Activated gamma-delta T cell treated with Interleukin-2 at 50 U/mL for 16 hours (primary cell): ENCODE results near the gene ADAMTS15.

ENCODE experiments used
- DNase-seq: peaks from one replicate; pipeline ENCODE4 v3.0.0-alpha.2; 2020

The ADAMTS15 gene

DNA sequence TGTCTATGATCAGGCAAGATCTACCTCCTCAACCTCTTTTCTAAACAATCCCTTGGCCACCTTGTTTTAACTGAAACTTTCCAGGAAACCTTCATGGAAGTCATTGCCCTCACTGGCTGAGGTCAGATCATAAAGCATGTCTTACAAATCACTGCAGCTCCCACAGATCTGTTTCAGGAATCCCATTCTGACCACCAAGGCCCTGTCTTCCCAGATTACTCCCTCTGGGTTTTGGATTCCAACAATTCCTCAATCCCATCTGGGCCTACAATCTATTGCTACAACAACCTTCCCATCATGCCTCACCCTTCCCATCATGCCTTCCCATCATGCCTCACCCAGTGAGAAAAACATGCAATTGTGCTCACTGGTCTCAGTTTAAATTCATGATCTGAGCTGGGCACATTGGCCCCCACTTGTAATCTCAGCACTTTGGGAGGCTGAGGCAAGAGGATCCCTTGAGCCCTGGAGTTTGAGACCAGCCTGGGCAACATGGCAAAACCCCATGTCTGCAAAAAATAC is 15.9 kb downstream of the ADAMTS15 start:
- no peak for DNase-seq

GRCh38 chr11:130465263-130465662 is 16.8 kb downstream of the ADAMTS15 start:
- no peak for DNase-seq

GRCh38 chr11:130467116-130467900 is 18.9 kb downstream of the ADAMTS15 start:
- DNase-seq, result no peak

DNA sequence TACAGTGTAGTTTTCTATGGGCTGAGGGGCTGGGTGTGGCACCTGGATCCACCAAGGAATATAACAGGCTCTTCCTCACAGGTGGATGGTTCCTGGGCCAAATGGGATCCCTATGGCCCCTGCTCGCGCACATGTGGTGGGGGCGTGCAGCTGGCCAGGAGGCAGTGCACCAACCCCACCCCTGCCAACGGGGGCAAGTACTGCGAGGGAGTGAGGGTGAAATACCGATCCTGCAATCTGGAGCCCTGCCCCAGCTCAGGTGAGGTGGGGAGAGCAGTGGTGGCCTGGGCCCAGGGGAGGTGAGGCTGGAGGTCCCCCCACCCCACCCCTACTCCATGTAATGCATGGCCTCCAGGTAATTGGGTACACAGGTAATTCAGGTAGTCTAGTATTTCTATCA is 20.7 kb downstream of the ADAMTS15 start:
- no peak for DNase-seq

GRCh38 chr11:130470832-130471706 is 22.6 kb downstream of the ADAMTS15 start:
- DNase-seq, result no peak

DNA sequence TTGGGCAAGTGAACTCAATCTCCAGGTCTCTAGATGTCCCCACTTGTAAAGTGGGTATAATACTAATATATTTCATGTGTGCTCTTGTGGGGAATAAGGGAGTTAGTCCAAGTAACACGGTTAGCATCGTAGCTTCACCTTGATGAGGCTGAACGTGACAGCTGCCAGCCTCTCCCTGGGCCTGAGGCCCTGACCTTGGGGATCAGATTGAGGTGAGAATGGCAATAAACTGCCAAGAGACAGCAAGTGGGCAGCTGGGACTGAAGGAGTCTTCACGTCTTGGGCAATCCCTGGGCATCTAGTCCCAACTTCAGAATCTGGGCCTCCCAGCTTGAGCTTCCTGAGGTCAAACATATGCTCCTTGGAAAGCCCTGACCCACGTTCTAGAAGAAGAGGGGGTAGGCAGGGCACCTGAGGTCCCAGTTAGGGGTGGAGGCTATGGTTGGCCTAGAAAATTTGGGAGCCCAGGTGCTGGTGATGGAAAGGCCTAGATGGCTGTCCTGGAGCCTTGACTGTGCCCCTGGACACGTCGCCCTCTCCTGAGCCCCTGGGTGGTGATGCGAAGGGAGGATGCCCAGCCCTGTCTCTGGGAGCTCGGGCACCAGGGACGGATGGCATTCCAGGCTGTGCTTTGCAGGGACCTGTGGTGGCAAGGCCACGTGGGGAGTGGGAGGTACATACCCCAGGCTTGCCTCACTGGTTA is 23.4 kb downstream of the ADAMTS15 start:
- DNase-seq, result no peak

DNA sequence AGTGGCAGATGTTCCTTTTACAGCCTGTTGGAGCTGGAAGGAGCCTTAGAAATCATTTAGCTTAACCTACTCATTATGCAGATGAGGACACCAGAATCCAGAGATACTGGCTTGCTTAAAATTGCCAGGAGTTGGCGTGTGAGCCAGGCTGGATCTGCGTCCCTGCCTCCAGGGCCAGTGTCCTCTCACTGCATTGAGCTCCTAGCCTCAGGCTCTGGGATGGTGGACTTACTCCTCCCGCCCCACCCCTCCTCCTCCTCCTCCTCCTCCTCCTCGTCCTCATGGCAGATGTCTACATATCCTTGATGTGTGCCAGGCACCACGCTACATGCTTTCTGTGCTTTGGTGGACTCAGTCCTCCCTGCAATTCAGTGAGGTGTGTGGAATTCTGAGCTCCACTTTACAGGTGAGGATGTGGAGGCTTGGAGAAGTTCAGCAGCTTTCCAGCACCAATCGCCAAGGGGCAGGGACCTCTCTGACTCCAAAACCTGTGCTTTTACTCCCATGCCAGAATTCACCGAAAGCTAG is 24.1 kb downstream of the ADAMTS15 start:
- no peak for DNase-seq

GRCh38 chr11:130473056-130473794 is 24.8 kb downstream of the ADAMTS15 start:
- DNase-seq, result no peak

GRCh38 chr11:130473795-130474377 is 25.4 kb downstream of the ADAMTS15 start:
- no peak for DNase-seq

DNA sequence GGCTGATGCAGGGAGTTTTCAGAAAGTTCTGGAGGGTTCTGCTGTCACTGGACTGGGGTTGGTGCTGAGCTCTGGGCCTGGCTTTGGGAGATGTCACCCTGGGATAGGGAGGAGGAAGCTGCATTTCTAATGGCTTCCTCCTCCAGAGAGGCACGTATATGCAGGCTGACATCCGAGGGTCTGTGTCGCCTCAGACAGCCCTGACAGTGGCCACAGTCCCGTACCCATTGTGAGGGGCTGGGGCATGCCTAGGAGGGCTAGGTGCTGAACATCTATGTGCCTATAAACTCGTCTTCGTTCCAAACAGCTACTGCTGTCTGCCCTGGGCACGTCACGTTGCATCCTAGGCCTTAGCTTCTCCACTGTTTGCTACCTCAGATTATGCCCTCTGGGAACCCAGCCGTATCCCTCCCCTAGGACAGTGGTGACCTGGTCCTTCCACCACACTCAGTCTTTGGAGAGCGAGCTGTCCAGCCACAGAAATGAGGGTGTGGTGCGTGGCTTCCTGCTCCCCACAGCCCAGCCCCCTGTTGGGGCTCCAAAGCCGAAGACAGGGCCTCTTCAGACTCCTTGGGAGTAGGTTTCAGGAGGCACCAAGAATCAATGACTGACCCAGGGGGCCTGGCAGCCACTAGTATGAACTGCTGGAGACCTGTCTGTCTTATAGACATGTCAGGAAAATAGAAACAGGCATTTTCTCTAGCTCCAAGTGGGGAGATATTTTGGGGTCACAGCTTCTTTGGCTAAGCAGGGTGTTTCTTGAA is 26.4 kb downstream of the ADAMTS15 start:
- DNase-seq, result no peak

- DNase-seq, result no peak
These were observed 27.1 kb downstream of the ADAMTS15 start for GRCh38 chr11:130475426-130476053.

DNA sequence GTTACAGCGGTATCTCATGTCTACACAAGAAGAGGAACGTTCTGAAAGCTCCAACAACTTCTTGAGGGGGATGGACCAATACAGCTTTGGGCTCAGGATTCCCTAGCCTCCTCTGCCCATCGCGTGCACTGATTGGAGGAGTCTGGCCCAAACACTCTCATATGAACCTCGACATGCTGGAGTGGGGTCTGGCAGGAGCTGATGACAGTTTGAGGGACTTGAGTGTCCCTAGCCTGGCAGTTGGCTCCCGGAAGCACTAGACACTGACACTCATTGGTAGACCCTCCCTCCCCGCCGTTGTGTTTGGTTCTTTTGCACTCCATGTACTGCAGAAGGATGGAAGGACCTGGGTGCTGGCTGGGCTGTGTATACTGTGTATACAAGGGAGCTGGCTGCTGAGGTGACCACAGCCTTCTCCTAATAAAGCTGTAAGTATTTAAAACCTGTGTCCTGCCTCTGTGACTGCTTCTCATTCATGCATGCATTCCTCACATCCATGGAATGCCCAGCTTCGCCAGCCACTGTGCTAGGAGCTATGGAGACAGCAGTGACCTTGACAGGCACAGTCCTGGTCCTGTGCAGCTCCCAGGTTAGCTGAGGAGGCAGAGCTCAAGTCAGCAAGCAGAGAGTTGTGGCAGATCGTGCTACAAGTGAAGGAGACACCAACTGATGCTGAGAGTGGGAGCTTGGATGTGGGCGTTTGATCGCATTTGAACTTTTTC is 27.9 kb downstream of the ADAMTS15 start:
- no peak for DNase-seq

GRCh38 chr11:130476922-130477491 is 28.6 kb downstream of the ADAMTS15 start:
- no peak for DNase-seq

- no peak for DNase-seq
These were observed 29.2 kb downstream of the ADAMTS15 start for GRCh38 chr11:130477586-130478203.

GRCh38 chr11:130478204-130478701 is 29.8 kb downstream of the ADAMTS15 start:
- no peak for DNase-seq

GRCh38 chr11:130478881-130479280 is 30.4 kb downstream of the ADAMTS15 start:
- no peak for DNase-seq

DNA sequence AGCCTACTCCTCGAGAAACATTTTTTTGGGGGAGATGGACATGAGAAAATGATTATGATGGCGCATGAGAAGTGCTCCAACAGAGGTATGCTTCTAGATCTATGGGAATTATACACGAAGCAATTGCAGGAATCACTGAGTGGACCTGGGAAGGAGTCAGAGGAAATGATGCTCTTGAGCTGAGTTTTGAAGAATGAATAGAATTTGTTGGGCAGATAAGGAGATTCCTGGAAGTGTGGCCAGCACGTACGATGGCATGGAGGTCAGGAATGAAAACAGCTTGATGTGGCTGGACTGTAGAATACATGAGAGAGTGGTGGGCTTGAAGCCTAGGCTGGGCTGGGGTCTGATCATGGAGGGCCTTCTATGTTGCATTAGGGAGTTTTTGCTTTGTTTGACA is 31.7 kb downstream of the ADAMTS15 start:
- no peak for DNase-seq

DNA sequence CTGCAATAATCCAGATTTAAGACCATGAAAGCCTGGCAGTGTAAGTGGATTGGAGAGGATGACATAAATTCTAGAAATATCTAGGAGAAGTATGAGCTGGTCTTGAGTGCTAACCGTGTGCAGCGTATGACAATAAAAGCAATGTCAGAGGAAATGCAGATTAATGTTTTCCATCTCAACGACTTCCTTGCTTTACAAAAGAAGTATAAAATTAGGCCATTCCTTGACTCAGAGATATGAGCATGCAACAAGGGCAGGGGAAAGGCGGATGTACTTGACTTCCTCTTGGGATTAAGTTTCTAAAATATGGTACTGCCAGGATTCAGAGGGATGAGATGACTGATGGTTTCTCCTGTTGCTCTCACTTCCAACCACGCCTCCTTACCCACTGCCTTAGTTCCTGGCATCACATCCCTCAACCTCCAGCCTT is 32.3 kb downstream of the ADAMTS15 start:
- DNase-seq, result no peak

DNA sequence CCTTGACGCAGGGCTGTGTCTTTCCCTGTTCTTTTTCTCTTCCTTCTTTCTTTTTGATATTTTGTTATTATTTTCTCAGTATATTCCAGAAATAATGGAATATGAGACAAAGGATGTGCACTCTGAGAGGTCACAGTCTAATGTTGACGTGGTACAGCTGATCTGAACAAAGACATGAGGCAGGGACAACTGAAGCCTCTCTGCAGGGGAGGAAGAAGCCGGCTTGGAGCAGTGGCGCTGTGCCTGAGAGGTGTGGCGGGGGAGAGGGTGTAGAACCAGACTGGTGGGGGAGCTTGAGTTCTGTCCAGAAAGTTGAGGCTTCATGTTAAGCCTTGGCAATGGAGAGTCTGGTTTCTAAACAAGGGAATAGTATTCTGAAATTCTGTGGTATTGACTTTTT is 34.7 kb downstream of the ADAMTS15 start:
- no peak for DNase-seq
